Natural killer cell (primary cell): ENCODE measurements around the gene SORCS2. TPM values are rescaled to one million over a fixed set of nuclear protein-coding genes. Genes with fewer than 3 reads are reported as not detected.

Experiments
- ATAC-seq, 3 donors: fragments of 150-1000 bp in 2 of 3; fragments of 200-7000 bp in 1 of 3; cut with Tn5 transposase; 1 replicate in 1 of 3; 2 replicates in 2 of 3; pipeline ENCODE4 v1.10.0; 2021; ENCODE audit warnings: mild to moderate bottlenecking in 2 of 3, moderate library complexity in 2 of 3
- DNase-seq, 2 donors: peaks; one replicate each; pipeline versions ENCODE4 v3.0.0 to v3.0.0-alpha.2; 2013 to 2021; ENCODE audit warnings: mixed read lengths in 1 of 2
- H3K27ac ChIP-seq: one replicate; pipeline ENCODE4 v1.5.1; 2013; ENCODE audit warnings: mild to moderate bottlenecking, low read length
- H3K27me3 ChIP-seq: one replicate; pipeline ENCODE4 v1.6.1; 2013; ENCODE audit warnings: low read length; ENCODE audit not compliant: control insufficient read depth, insufficient read depth
- H3K36me3 ChIP-seq: one replicate; pipeline ENCODE4 v1.6.1; 2013; ENCODE audit warnings: low read length; ENCODE audit not compliant: control insufficient read depth, insufficient read depth
- H3K4me1 ChIP-seq: one replicate; pipeline ENCODE4 v1.6.1; 2013; ENCODE audit warnings: low read length; ENCODE audit not compliant: control insufficient read depth, insufficient read depth
- H3K4me3 ChIP-seq: one replicate; pipeline ENCODE4 v1.5.1; 2013; ENCODE audit warnings: low read length
- H3K9me3 ChIP-seq: one replicate; pipeline ENCODE4 v1.6.1; 2013; ENCODE audit warnings: low read length; ENCODE audit not compliant: control insufficient read depth, insufficient read depth
- H3K27ac Mint-ChIP-seq, 2 donors: one replicate each; pipeline ENCODE4 v1.8.0; 2022; ENCODE audit warnings: mild to moderate bottlenecking in 2 of 2, mixed read lengths in 2 of 2, moderate library complexity in 1 of 2
- H3K27me3 Mint-ChIP-seq, 2 donors: one replicate each; pipeline ENCODE4 v1.8.0; 2022; ENCODE audit warnings: low read depth in 2 of 2, mixed read lengths in 2 of 2
- H3K36me3 Mint-ChIP-seq: one replicate; pipeline ENCODE4 v1.8.0; 2022; ENCODE audit warnings: mixed read lengths
- H3K4me1 Mint-ChIP-seq, 2 donors: one replicate each; pipeline ENCODE4 v1.8.0; 2022; ENCODE audit warnings: mixed read lengths in 2 of 2
- H3K4me3 Mint-ChIP-seq: one replicate; pipeline ENCODE4 v1.8.0; 2022; ENCODE audit warnings: mild to moderate bottlenecking, moderate library complexity, mixed read lengths
- H3K9me3 Mint-ChIP-seq, 2 donors: one replicate each; pipeline ENCODE4 v1.8.0; 2022; ENCODE audit warnings: mixed read lengths in 2 of 2
- WGBS: methylation state at CpG from one replicate; pipeline ENCODE4 v1.1.7; 2013; ENCODE audit warnings: missing lambda C conversion rate; ENCODE audit not compliant: insufficient coverage; 5-methylcytosine and 5-hydroxymethylcytosine counted together
- intact Hi-C: fragments of 100-400 bp; cut with micrococcal nuclease; formaldehyde crosslinking; loops from one replicate; pipeline ENCODE4 v1.14.2; 2022
- total RNA-seq, 4 donors: library from RNA; stranded (reverse); fragments of 120-200 nt in 1 of 4; gene quantifications; one replicate each; pipeline versions ENCODE4 v1.2.3 to v1.2.4, GENCODE V29; 2013 to 2022
- TF ChIP-seq, protein P1 (sequence below): fragments of 200-600 bp; IDR thresholded peaks from one replicate; pipeline ENCODE4 v1.8.0; 2022; ENCODE audit warnings: antibody characterized with exemption

Gene SORCS2
- total RNA-seq, 3 donors from 2014 or later (not counting 1 experiment from before 2014, with no cell fraction given) = 1.2 to 2.5 (median 1.4) TPM

DNA sequence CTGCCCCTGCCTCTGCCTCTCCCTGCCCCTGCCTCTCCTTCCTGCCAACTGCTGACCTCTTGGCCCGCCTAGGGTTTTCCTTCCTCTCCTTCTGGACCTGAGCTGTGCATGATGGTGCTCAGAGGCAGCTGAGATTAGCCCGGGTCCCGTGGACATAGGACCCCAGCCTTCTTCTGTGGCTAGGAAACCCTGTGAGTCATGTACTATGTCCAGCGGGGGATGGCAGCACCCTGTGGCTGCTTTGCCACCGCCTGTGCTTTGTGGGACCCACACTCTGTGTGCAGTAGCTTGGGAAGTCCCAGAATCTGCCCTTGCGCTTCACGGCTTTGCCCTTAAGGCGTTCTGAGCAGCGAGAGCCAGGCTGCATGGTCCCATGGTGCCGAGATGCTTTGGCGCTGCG lies 347.9 kb downstream of the SORCS2 start:
- Histone ChIP-seq H3K9me3 (peaks cover 2% of the 10 kb centered on the region), H3K4me3 (no peak overlapping the region), H3K36me3 (no peaks in the 10 kb centered on the region), H3K27ac (peak overlapping the region; percentile 30), H3K27me3 (no peaks in the 10 kb centered on the region), H3K4me1 (peaks cover 15% of the 10 kb centered on the region)
- intact Hi-C loops = no loop called here
- H3K36me3 Mint-ChIP-seq = no peaks in the 10 kb centered on the region
- TF ChIP-seq, protein P1, sequence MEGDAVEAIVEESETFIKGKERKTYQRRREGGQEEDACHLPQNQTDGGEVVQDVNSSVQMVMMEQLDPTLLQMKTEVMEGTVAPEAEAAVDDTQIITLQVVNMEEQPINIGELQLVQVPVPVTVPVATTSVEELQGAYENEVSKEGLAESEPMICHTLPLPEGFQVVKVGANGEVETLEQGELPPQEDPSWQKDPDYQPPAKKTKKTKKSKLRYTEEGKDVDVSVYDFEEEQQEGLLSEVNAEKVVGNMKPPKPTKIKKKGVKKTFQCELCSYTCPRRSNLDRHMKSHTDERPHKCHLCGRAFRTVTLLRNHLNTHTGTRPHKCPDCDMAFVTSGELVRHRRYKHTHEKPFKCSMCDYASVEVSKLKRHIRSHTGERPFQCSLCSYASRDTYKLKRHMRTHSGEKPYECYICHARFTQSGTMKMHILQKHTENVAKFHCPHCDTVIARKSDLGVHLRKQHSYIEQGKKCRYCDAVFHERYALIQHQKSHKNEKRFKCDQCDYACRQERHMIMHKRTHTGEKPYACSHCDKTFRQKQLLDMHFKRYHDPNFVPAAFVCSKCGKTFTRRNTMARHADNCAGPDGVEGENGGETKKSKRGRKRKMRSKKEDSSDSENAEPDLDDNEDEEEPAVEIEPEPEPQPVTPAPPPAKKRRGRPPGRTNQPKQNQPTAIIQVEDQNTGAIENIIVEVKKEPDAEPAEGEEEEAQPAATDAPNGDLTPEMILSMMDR = no peak
- peak in 2 of 3 donors; percentile 19 to 25 for ATAC-seq
- peaks cover 0 to 33% of the 10 kb centered on the region in 2 donors for H3K4me1 Mint-ChIP-seq
- H3K9me3 Mint-ChIP-seq = peaks cover 0 to 3% of the 10 kb centered on the region in 2 donors
- H3K27ac Mint-ChIP-seq = peak overlapping the region; percentile 23 to 90
- no peaks in the 10 kb centered on the region for H3K27me3 Mint-ChIP-seq
- WGBS = 85% methylated on average over 12 of the region's 12 CpGs
- peak; percentile 7 to 38 for DNase-seq
- no peak overlapping the region for H3K4me3 Mint-ChIP-seq

DNA sequence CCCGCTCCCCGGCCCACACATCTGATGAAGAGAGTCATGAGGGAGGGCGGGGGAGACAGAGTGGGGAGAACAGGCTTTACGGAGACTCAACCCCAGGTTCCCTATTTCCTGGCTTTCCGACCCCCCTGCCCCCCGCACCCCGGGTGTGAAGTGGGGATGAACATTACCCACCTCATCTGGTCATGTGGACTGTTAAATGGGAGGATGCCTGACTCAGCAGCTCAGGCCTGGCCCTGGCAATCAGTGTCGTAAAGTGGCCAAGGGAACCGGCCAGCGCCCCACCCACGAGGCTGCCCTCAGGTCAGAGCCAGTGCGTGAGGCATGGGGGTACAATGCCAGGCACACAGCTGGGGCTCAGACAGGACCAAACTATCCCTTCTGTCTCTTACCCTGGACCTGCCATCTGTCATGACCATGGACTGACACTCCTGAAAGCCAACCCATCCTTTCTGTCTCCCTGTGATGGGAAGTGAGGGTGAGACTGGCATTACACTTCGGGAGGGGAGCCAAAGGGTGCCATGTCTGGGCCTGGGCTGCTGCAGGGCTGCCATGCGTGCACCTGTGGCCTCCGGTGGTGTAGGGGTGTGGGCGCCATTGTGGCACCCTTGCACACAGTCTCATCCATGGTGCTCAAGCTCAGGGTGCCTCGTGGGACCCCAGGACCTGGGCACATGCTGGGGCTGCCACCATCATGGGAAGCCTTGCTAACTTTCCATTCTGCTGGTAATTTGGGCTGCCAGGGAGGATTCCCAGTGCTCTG lies 348.5 kb downstream of the SORCS2 start:
- H3K4me1 ChIP-seq = peaks cover 15% of the 10 kb centered on the region
- intact Hi-C loops = no loop called here
- WGBS = 92% methylated on average over 17 of the region's 17 CpGs
- no peaks in the 10 kb centered on the region for H3K27me3 ChIP-seq
- H3K9me3 ChIP-seq = peaks cover 2% of the 10 kb centered on the region
- Mint-ChIP-seq H3K9me3 (peaks cover 0 to 3% of the 10 kb centered on the region in 2 donors), H3K4me1 (peaks cover 0 to 33% of the 10 kb centered on the region in 2 donors), H3K27me3 (no peaks in the 10 kb centered on the region), H3K4me3 (no peak overlapping the region), H3K36me3 (no peaks in the 10 kb centered on the region), H3K27ac (peak overlapping the region in 1 of 2 donors; percentile 23)
- TF ChIP-seq, protein P1 = no peak
- ATAC-seq (no peak), DNase-seq (no peak)
- H3K27ac ChIP-seq = no peak overlapping the region
- H3K4me3 ChIP-seq = no peak overlapping the region
- H3K36me3 ChIP-seq = no peaks in the 10 kb centered on the region

DNA sequence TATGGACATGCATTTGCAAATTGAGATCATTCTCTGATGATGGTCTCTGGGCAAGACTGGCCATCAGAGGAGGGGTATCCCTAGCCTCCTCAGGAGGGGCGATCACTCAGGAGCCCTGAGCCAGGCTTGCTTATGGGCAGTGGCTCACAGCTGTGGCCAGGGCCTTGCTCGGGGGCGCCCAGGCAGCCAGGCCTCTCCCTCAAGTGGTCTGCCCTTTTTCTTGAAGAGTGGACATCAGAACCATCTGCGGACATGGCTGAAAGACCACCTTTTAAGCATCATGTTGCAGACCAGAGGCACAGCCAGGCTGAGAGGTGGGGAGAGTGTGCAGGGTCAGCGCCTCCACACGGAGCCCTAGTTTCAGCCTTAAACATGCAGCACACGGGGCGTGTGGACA lies 349.1 kb downstream of the SORCS2 start:
- no peaks in the 10 kb centered on the region for H3K36me3 ChIP-seq
- H3K4me3 ChIP-seq = no peak overlapping the region
- intact Hi-C loops = no loop called here
- peaks cover 15% of the 10 kb centered on the region for H3K4me1 ChIP-seq
- TF ChIP-seq, protein P1 = no peak
- peaks cover 0 to 33% of the 10 kb centered on the region in 2 donors for H3K4me1 Mint-ChIP-seq
- peaks cover 0 to 3% of the 10 kb centered on the region in 2 donors for H3K9me3 Mint-ChIP-seq
- peaks cover 2% of the 10 kb centered on the region for H3K9me3 ChIP-seq
- 91% methylated on average over 8 of the region's 8 CpGs for WGBS
- H3K27me3 Mint-ChIP-seq = no peaks in the 10 kb centered on the region
- DNase-seq (no peak), ATAC-seq (no peak)
- H3K36me3 Mint-ChIP-seq = no peaks in the 10 kb centered on the region
- H3K27ac Mint-ChIP-seq = no peak overlapping the region
- H3K27ac ChIP-seq = no peak overlapping the region
- H3K4me3 Mint-ChIP-seq = no peak overlapping the region
- no peaks in the 10 kb centered on the region for H3K27me3 ChIP-seq
